Ishikawa (cell line): ENCODE data around the gene PRPF19.
A peak's percentile ranks its signal among the peaks of the same experiment; 100 is the strongest.

Experiments used
- EP300 ChIP-seq: IDR thresholded peaks from 2 replicates; pipeline ENCODE4 v1.6.1; 2012; ENCODE audit warnings: borderline replicate concordance
- TEAD4 ChIP-seq: IDR thresholded peaks from 2 replicates; pipeline ENCODE4 v1.6.1; 2012

- TF ChIP-seq EP300, result peak; percentile 42; the same call in 1 of the 2 replicates
- no peak for TF ChIP-seq TEAD4
Observed at GRCh38 chr11:60841797-60842667, 64.4 kb downstream of the PRPF19 start, which contains the start of gene CCDC86.
